CD14-positive monocyte (primary cell): ENCODE measurements around the gene PDGFD. TPM values are rescaled to one million over a fixed set of nuclear protein-coding genes. Genes with fewer than 3 reads are reported as not detected.

Experiments
- DNase-seq, 3 donors: peaks; one replicate each; pipeline ENCODE4 v3.0.0-alpha.2; 2011 to 2022
- H2AFZ ChIP-seq: 2 replicates; pipeline ENCODE4 v1.6.0; 2012; ENCODE audit warnings: mild to moderate bottlenecking, low read depth, low read length, inconsistent platforms; ENCODE audit not compliant: insufficient read depth, poor library complexity, severe bottlenecking
- H3K27ac ChIP-seq, 2 donors: 1 replicate in 1 of 2; 2 replicates in 1 of 2; pipeline ENCODE4 v1.5.1; 2012 to 2013; ENCODE audit warnings: low read length in 2 of 2, control low read depth in 1 of 2, inconsistent platforms in 1 of 2, low read depth in 1 of 2, mild to moderate bottlenecking in 1 of 2
- H3K27me3 ChIP-seq, 2 donors: one replicate each; pipeline versions ENCODE4 v1.6.0 to v1.6.1; 2011 to 2013; ENCODE audit warnings: low read length in 2 of 2; ENCODE audit not compliant: control insufficient read depth in 2 of 2, insufficient read depth in 2 of 2
- H3K36me3 ChIP-seq, 2 donors: replicated peaks in 1 of 2; 1 replicate in 1 of 2; 2 replicates in 1 of 2; pipeline versions ENCODE4 v1.5.1 to v1.6.1; 2012 to 2013; ENCODE audit warnings: low read length in 2 of 2, control low read depth in 1 of 2, inconsistent platforms in 1 of 2, mild to moderate bottlenecking in 1 of 2; ENCODE audit not compliant: insufficient read depth in 2 of 2, control insufficient read depth in 1 of 2
- H3K4me1 ChIP-seq, 2 donors: 1 replicate in 1 of 2; 2 replicates in 1 of 2; pipeline versions ENCODE4 v1.5.1 to v1.6.1; 2012 to 2013; ENCODE audit warnings: low read length in 2 of 2, control low read depth in 1 of 2, inconsistent platforms in 1 of 2, mild to moderate bottlenecking in 1 of 2, moderate library complexity in 1 of 2; ENCODE audit not compliant: insufficient read depth in 2 of 2, control insufficient read depth in 1 of 2
- H3K4me2 ChIP-seq: replicated peaks from 2 replicates; pipeline ENCODE3; 2012; ENCODE audit warnings: low read length, moderate library complexity, mild to moderate bottlenecking; ENCODE audit not compliant: poor library complexity, severe bottlenecking; ENCODE audit errors: extremely low read depth
- H3K4me3 ChIP-seq, 3 experiments: fragments of 200-600 bp in 1 of 3; sonication (generic) in 1 of 3; replicated peaks in 1 of 3; 1 replicate in 2 of 3; 2 replicates in 1 of 3; pipeline ENCODE4 v1.5.1; 2011 to 2013; ENCODE audit warnings: low read length in 3 of 3, mild to moderate bottlenecking in 3 of 3, control low read depth in 2 of 3, low read depth in 2 of 3, inconsistent platforms in 1 of 3, moderate library complexity in 1 of 3
- H3K79me2 ChIP-seq: 2 replicates; pipeline ENCODE4 v1.6.0; 2012; ENCODE audit warnings: mild to moderate bottlenecking, control low read depth, inconsistent platforms, low read length, moderate library complexity; ENCODE audit not compliant: insufficient read depth
- H3K9ac ChIP-seq: 2 replicates; pipeline ENCODE4 v1.6.0; 2017; ENCODE audit warnings: low read length, mild to moderate bottlenecking; ENCODE audit not compliant: insufficient read depth, poor library complexity, severe bottlenecking
- H3K9me3 ChIP-seq, 2 donors: replicated peaks in 1 of 2; 1 replicate in 1 of 2; 2 replicates in 1 of 2; pipeline versions ENCODE4 v1.5.1 to v1.6.1; 2012 to 2013; ENCODE audit warnings: low read length in 2 of 2, control low read depth in 1 of 2; ENCODE audit not compliant: control insufficient read depth in 1 of 2, insufficient read depth in 1 of 2
- H4K20me1 ChIP-seq: 2 replicates; pipeline ENCODE4 v1.6.0; 2012; ENCODE audit warnings: mild to moderate bottlenecking, low read length, control low read depth, moderate library complexity; ENCODE audit not compliant: insufficient read depth
- H3K27ac Mint-ChIP-seq, 7 donors: one replicate each; pipeline ENCODE4 v1.8.0; 2020; ENCODE audit warnings: mild to moderate bottlenecking in 7 of 7, mixed read lengths in 7 of 7, moderate library complexity in 6 of 7, inconsistent platforms in 2 of 7
- H3K27me3 Mint-ChIP-seq, 3 donors: one replicate each; pipeline ENCODE4 v1.8.0; 2021 to 2022; ENCODE audit warnings: low read depth in 3 of 3, mild to moderate bottlenecking in 3 of 3, mixed read lengths in 3 of 3, moderate library complexity in 3 of 3, inconsistent platforms in 1 of 3
- H3K36me3 Mint-ChIP-seq, 2 donors: one replicate each; pipeline ENCODE4 v1.8.0; 2020; ENCODE audit warnings: mixed read lengths in 2 of 2, inconsistent platforms in 1 of 2, mild to moderate bottlenecking in 1 of 2
- H3K4me1 Mint-ChIP-seq: one replicate; pipeline ENCODE4 v1.8.0; 2020; ENCODE audit warnings: mild to moderate bottlenecking, mixed read lengths
- H3K4me3 Mint-ChIP-seq, 2 donors: one replicate each; pipeline ENCODE4 v1.8.0; 2020; ENCODE audit warnings: mild to moderate bottlenecking in 2 of 2, mixed read lengths in 2 of 2, moderate library complexity in 1 of 2
- H3K9me3 Mint-ChIP-seq, 7 donors: one replicate each; pipeline ENCODE4 v1.8.0; 2020 to 2022; ENCODE audit warnings: mixed read lengths in 7 of 7, mild to moderate bottlenecking in 6 of 7, moderate library complexity in 6 of 7, inconsistent platforms in 2 of 7
- CTCF ChIP-seq: fragments of 200-600 bp; IDR thresholded peaks from one replicate; pipeline ENCODE4 v1.8.0; 2022; ENCODE audit warnings: antibody characterized with exemption, mild to moderate bottlenecking
- WGBS: methylation state at CpG from one replicate; pipeline ENCODE4 v1.1.5; 2013; ENCODE audit warnings: missing lambda C conversion rate; ENCODE audit not compliant: insufficient coverage; 5-methylcytosine and 5-hydroxymethylcytosine counted together
- intact Hi-C, 2 donors: fragments of 100-400 bp; cut with micrococcal nuclease; formaldehyde crosslinking; loops; one replicate each; pipeline versions ENCODE4 v1.15.0 to v1.15.1; 2023
- polyA plus RNA-seq, 3 donors: library from polyadenylated mRNA; depleted of rRNA in 1 of 3; unstranded in 2 of 3; stranded (reverse) in 1 of 3; fragments of 300-500 nt in 2 of 3; fragments of >200 nt in 1 of 3; fragmentation: Illumina TruSeq in 2 of 3; gene quantifications; 1 replicate in 2 of 3; 2 replicates in 1 of 3; pipeline ENCODE4 v1.2.3, GENCODE V29; 2012 to 2021

Gene PDGFD
- polyA plus RNA-seq, 3 donors = 0.05 to 0.15 TPM; not detected in 1

DNA sequence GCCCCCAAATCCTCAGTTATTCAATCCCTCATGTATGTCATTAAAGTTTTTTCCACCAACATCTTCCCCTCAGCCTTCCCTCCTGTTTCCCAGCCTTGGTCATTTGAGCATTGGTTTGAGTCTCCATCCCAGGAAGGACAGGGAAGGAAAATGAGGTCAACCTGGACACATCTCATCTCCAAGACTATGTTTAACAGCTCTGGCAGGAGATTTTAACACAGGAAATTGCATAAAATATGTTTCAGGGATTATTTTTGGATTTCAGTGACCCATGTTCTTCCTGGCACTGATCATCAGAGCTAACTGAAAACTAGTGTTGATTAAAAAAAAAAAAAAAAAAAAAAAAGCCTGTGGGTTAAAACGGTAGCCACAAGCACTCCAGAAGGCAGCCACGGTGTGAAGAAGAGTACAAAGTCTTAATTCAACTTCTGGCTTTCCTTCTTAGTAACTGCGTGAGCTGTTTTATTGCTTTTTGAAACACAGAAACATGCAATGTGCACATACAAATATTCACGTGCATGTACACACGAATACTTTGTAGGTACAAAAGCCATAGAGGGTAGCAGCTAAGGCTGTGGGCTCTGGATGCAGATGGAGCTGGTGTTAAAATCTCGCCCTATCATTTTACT lies 291.9 kb downstream of the PDGFD start:
- no peaks in the 10 kb centered on the region for H3K9me3 ChIP-seq
- no peaks in the 10 kb centered on the region for H3K79me2 ChIP-seq
- Mint-ChIP-seq H3K4me1 (peaks cover 28% of the 10 kb centered on the region), H3K27me3 (peaks cover 0 to 2% (median 0%) of the 10 kb centered on the region in 3 donors), H3K36me3 (no peaks in the 10 kb centered on the region), H3K27ac (peak overlapping the region in 1 of 7 donors; percentile 73), H3K9me3 (no peaks in the 10 kb centered on the region), H3K4me3 (no peak overlapping the region)
- no CpG with 5 or more reads among the region's 6 CpGs for WGBS
- H3K9ac ChIP-seq = no peak overlapping the region
- H3K4me1 ChIP-seq = peaks cover 18 to 20% of the 10 kb centered on the region in 2 donors
- H4K20me1 ChIP-seq = no peaks in the 10 kb centered on the region
- H3K36me3 ChIP-seq = no peaks in the 10 kb centered on the region
- no peak overlapping the region for H3K27ac ChIP-seq
- DNase-seq = no peak
- no peaks in the 10 kb centered on the region for H3K27me3 ChIP-seq
- H3K4me3 ChIP-seq = no peak overlapping the region
- H2AFZ ChIP-seq = no peak overlapping the region
- TF ChIP-seq CTCF = no peak
- intact Hi-C loops = no loop called here
- H3K4me2 ChIP-seq = no peak overlapping the region

- Histone ChIP-seq H3K9ac (no peak overlapping the region), H4K20me1 (no peaks in the 10 kb centered on the region), H3K4me3 (no peak overlapping the region), H3K4me1 (peaks cover 18 to 20% of the 10 kb centered on the region in 2 donors), H3K27me3 (no peaks in the 10 kb centered on the region), H3K27ac (no peak overlapping the region), H3K9me3 (no peaks in the 10 kb centered on the region), H3K36me3 (no peaks in the 10 kb centered on the region), H3K79me2 (no peaks in the 10 kb centered on the region), H2AFZ (peak overlapping the region; percentile 45), H3K4me2 (peak overlapping the region; percentile 21)
- peak overlapping the region in 4 of 7 donors; percentile 22 to 81 (median 72) for H3K27ac Mint-ChIP-seq
- 100% methylated on average over 2 of the region's 7 CpGs for WGBS
- no peaks in the 10 kb centered on the region for H3K36me3 Mint-ChIP-seq
- H3K4me3 Mint-ChIP-seq = peak overlapping the region in 1 of 2 donors; percentile 64
- H3K4me1 Mint-ChIP-seq = peaks cover 26% of the 10 kb centered on the region
- no peak for TF ChIP-seq CTCF
- DNase-seq = peak in 2 of 3 donors; percentile 9 to 71
- peaks cover 0 to 2% (median 0%) of the 10 kb centered on the region in 3 donors for H3K27me3 Mint-ChIP-seq
- no peaks in the 10 kb centered on the region for H3K9me3 Mint-ChIP-seq
- intact Hi-C loops = no loop called here
These were observed 293.1 kb downstream of the PDGFD start for GRCh38 chr11:103870821-103871309.
